Subcutaneous abdominal adipose tissue (tissue), 5 donors: Measurements from ENCODE around the gene KCNV2.
"Not testable (repeated sequence)": the region's sequence is repeated elsewhere in the genome, so short reads cannot be mapped to it uniquely, and the experiment has no call there.

Experiments used
- H3K27ac ChIP-seq: one replicate; pipeline ENCODE4 v1.7.0; 2013; ENCODE audit warnings: low read depth, mild to moderate bottlenecking, inconsistent platforms, low read length, moderate library complexity
- H3K27me3 ChIP-seq, 5 donors: one replicate each; pipeline ENCODE4 v1.7.0; 2013; ENCODE audit warnings: low read length in 5 of 5, inconsistent platforms in 1 of 5; ENCODE audit not compliant: control insufficient read depth in 5 of 5, insufficient read depth in 4 of 5
- H3K36me3 ChIP-seq, 5 donors: one replicate each; pipeline ENCODE4 v1.7.0; 2013; ENCODE audit warnings: low read length in 5 of 5; ENCODE audit not compliant: control insufficient read depth in 5 of 5, insufficient read depth in 5 of 5
- H3K4me1 ChIP-seq, 5 donors: one replicate each; pipeline ENCODE4 v1.7.0; 2013; ENCODE audit warnings: low read length in 5 of 5, mild to moderate bottlenecking in 3 of 5, moderate library complexity in 1 of 5; ENCODE audit not compliant: control insufficient read depth in 5 of 5, insufficient read depth in 5 of 5
- H3K4me3 ChIP-seq, 5 donors: one replicate each; pipeline ENCODE4 v1.7.0; 2013; ENCODE audit warnings: low read length in 5 of 5, low read depth in 1 of 5
- H3K9ac ChIP-seq, 5 donors: one replicate each; pipeline ENCODE4 v1.7.0; 2013; ENCODE audit warnings: low read length in 5 of 5, mild to moderate bottlenecking in 4 of 5, moderate library complexity in 3 of 5
- H3K9me3 ChIP-seq, 5 donors: one replicate each; pipeline ENCODE4 v1.7.0; 2013; ENCODE audit warnings: low read length in 5 of 5; ENCODE audit not compliant: control insufficient read depth in 5 of 5
- donor health status: healthy.
- donor health status: healthy.
- donor health status: healthy.
- donor health status: healthy.
- donor health status: healthy.

KCNV2 gene

GRCh38 chr9:2691212-2691611, 26.1 kb upstream of the KCNV2 start:
- Histone ChIP-seq H3K27ac (no peak overlapping the region), H3K9me3 (no peaks in the 10 kb centered on the region), H3K4me3 (no peak overlapping the region), H3K27me3 (no peaks in the 10 kb centered on the region), H3K9ac (no peak overlapping the region), H3K4me1 (peaks cover 0 to 12% (median 0%) of the 10 kb centered on the region in 5 donors), H3K36me3 (no peaks in the 10 kb centered on the region)

DNA sequence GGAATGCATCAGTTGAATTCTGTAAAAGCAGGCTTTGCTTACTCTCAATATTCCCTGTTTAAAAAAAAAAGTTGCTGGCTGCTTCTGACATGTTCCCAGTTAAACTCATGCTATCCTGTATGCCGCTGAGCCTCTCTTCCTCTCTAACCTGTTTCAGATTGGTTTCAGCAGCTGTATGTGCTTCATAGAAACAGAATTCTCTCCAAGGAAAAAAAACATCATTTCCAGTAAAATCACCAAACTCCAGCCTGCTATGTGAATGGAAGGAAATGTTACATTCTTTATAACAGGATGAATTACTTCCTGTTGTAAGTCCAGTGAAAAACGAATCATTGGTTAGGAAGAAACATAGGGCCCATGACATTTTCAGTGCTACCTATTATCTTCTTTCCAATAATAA, 25.7 kb upstream of the KCNV2 start:
- Histone ChIP-seq H3K4me1 (peaks cover 0 to 12% (median 0%) of the 10 kb centered on the region in 5 donors), H3K9ac (no peak overlapping the region), H3K36me3 (no peaks in the 10 kb centered on the region), H3K27ac (no peak overlapping the region), H3K9me3 (no peaks in the 10 kb centered on the region), H3K27me3 (no peaks in the 10 kb centered on the region), H3K4me3 (no peak overlapping the region)

DNA sequence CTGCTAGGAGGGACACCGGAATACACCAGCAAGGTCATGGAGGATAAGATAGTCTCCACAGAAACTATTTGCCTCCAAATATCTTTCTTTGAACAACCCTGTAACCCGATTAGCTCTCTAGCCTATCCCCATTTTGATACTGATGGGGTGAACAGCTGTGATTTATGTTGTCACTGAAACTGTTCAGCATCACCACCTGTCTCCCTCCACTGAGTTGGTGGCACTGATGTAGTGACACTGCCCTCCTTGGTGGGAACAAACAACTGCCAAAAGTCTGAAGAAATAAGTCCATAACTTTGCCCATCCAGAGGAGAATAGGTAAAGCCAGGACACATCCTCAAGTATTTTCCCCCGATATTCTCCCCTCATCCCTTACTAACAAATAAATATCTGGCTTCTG, 24.3 kb upstream of the KCNV2 start:
- Histone ChIP-seq H3K27ac (no peak overlapping the region), H3K36me3 (no peaks in the 10 kb centered on the region), H3K9ac (no peak overlapping the region), H3K4me3 (no peak overlapping the region), H3K4me1 (peaks cover 0 to 12% (median 8%) of the 10 kb centered on the region in 5 donors), H3K9me3 (no peaks in the 10 kb centered on the region), H3K27me3 (no peaks in the 10 kb centered on the region)

- no peak overlapping the region for H3K27ac ChIP-seq
- H3K4me1 ChIP-seq, result peaks cover 0 to 33% (median 21%) of the 10 kb centered on the region in 5 donors
- H3K36me3 ChIP-seq, result no peaks in the 10 kb centered on the region
- H3K9ac ChIP-seq, result no peak overlapping the region
- H3K4me3 ChIP-seq, result no peak overlapping the region
- no peaks in the 10 kb centered on the region for H3K27me3 ChIP-seq
- H3K9me3 ChIP-seq, result no peaks in the 10 kb centered on the region
These were observed 19.8 kb upstream of the KCNV2 start for GRCh38 chr9:2697492-2697891.

- H3K27ac ChIP-seq, result no peak overlapping the region
- H3K4me3 ChIP-seq, result no peak overlapping the region
- no peaks in the 10 kb centered on the region for H3K9me3 ChIP-seq
- no peaks in the 10 kb centered on the region for H3K36me3 ChIP-seq
- H3K9ac ChIP-seq, result no peak overlapping the region
- H3K27me3 ChIP-seq, result no peaks in the 10 kb centered on the region
- H3K4me1 ChIP-seq, result peaks cover 0 to 33% (median 22%) of the 10 kb centered on the region in 5 donors
These were observed 16.9 kb upstream of the KCNV2 start for GRCh38 chr9:2700398-2700797.

DNA sequence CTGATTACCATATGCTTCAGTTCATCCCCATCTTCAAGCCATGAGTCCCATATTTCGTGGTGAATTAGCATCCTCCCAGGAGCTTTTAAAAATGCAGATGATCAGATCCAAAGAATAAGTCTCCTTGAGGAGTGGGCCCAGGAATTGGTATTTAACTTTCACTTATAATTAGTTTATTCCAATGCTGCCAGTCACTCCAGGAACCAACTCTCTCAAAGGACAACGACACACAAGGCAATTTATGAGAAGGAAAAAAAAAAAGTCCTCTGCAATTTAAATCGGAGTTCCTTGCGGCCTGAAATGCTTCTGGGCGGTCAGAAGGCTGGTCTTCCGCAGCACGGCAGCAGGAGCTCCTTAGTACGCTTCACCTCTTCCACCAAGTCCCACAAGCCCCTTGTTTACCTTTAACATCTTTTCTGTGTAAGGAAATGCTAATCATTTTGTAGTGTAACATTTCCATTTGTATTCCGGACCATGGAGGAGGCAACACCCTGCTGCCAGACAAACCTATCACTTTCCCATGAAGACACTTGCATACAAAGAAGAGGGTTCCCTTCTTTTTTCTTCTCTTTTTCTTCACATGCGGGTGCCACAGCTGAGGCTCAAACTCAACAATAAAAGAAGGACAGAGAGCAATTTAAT, 16.3 kb upstream of the KCNV2 start:
- Histone ChIP-seq H3K27me3 (no peaks in the 10 kb centered on the region), H3K9me3 (no peaks in the 10 kb centered on the region), H3K27ac (no peak overlapping the region), H3K4me3 (no peak overlapping the region), H3K36me3 (no peaks in the 10 kb centered on the region), H3K4me1 (peaks cover 0 to 33% (median 22%) of the 10 kb centered on the region in 5 donors), H3K9ac (no peak overlapping the region)

DNA sequence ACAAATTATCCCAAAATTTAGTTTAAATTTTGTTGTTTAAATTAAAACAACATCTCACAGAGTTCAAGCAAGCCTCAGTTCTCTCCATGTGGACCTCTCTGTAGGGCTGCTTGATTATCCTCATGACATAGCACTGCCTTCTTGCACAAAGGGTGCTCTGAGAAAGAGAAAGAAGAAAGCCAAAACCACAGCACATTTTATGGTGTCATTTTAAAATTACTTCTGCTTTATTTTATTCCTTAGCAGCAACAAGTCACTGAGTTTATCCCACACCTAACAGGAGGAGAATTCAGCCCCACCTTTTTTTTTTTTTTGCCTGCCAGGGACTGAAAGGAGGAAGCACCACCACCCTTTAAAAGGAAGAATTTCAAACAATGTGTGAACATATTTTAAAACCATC, 12.8 kb upstream of the KCNV2 start:
- Histone ChIP-seq H3K36me3 (no peaks in the 10 kb centered on the region), H3K4me3 (no peak overlapping the region), H3K9ac (no peak overlapping the region), H3K27ac (no peak overlapping the region), H3K9me3 (no peaks in the 10 kb centered on the region), H3K27me3 (no peaks in the 10 kb centered on the region), H3K4me1 (peaks cover 0 to 23% (median 13%) of the 10 kb centered on the region in 5 donors)

GRCh38 chr9:2707256-2707655, 10.1 kb upstream of the KCNV2 start:
- H3K4me1 ChIP-seq, H3K36me3 ChIP-seq, H3K27me3 ChIP-seq, H3K9ac ChIP-seq, H3K27ac ChIP-seq, H3K4me3 ChIP-seq, H3K9me3 ChIP-seq: not testable (repeated sequence)

GRCh38 chr9:2709645-2710101, 7.6 kb upstream of the KCNV2 start:
- H3K36me3 ChIP-seq, result no peaks in the 10 kb centered on the region
- H3K27ac ChIP-seq, result no peak overlapping the region
- no peaks in the 10 kb centered on the region for H3K27me3 ChIP-seq
- no peak overlapping the region for H3K4me3 ChIP-seq
- no peaks in the 10 kb centered on the region for H3K4me1 ChIP-seq
- H3K9me3 ChIP-seq, result no peaks in the 10 kb centered on the region
- no peak overlapping the region for H3K9ac ChIP-seq

DNA sequence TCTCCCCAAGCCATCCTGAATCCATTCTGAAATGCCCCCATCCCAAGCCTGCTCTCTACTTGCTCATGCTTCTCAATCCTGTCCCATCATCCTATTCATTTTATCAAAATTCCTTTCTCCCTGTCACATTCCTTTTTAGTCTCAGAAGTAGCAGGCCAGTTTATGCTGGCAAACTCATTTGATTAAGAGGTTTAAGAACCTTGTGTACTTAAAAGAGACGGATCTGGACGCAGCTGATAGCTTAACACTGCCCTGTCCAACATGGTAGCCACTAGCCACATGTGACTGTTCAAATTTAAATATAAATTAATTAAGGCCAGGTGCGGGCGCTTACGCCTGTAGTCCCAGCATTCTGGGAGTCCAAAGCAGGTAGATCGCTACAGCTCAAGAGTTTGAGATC, 5.6 kb upstream of the KCNV2 start:
- no peak overlapping the region for H3K27ac ChIP-seq
- H3K27me3 ChIP-seq, result no peaks in the 10 kb centered on the region
- H3K9me3 ChIP-seq, result no peaks in the 10 kb centered on the region
- H3K4me1 ChIP-seq, result no peaks in the 10 kb centered on the region
- H3K36me3 ChIP-seq, result no peaks in the 10 kb centered on the region
- no peak overlapping the region for H3K9ac ChIP-seq
- no peak overlapping the region for H3K4me3 ChIP-seq
